HG02885 (cell line): ENCODE results near the gene SAMD4A.
"Not testable (repeated sequence)": the region's sequence is repeated elsewhere in the genome, so short reads cannot be mapped to it uniquely, and the experiment has no call there.

Source experiments
- ATAC-seq: cut with Tn5 transposase; IDR thresholded peaks from one replicate; pipeline ENCODE4 v1.9.1; 2021; ENCODE audit warnings: mild to moderate bottlenecking; ENCODE audit not compliant: unreplicated experiment, poor library complexity

SAMD4A gene

GRCh38 chr14:54593860-54594259 is 26.9 kb downstream of the SAMD4A start:
- no peak for ATAC-seq

- ATAC-seq: no peak
Observed at GRCh38 chr14:54594537-54594936, 27.6 kb downstream of the SAMD4A start.

GRCh38 chr14:54597795-54598443 is 31.0 kb downstream of the SAMD4A start:
- no peak for ATAC-seq

GRCh38 chr14:54599966-54600716 is 33.2 kb downstream of the SAMD4A start:
- no peak for ATAC-seq

- ATAC-seq: no peak
Observed at GRCh38 chr14:54600717-54601109, 33.8 kb downstream of the SAMD4A start.

- ATAC-seq: no peak
Observed at GRCh38 chr14:54603362-54603761, 36.4 kb downstream of the SAMD4A start.

GRCh38 chr14:54606178-54606577 is 39.2 kb downstream of the SAMD4A start:
- ATAC-seq: no peak

- ATAC-seq: no peak
Observed at GRCh38 chr14:54606631-54607133, 39.8 kb downstream of the SAMD4A start.

- ATAC-seq: no peak
Observed at GRCh38 chr14:54609576-54609975, 42.6 kb downstream of the SAMD4A start.

- no peak for ATAC-seq
Observed at GRCh38 chr14:54610051-54610977, 43.4 kb downstream of the SAMD4A start.

GRCh38 chr14:54614296-54614695 is 47.4 kb downstream of the SAMD4A start:
- ATAC-seq: no peak

- no peak for ATAC-seq
Observed at GRCh38 chr14:54617467-54617866, 50.5 kb downstream of the SAMD4A start.

GRCh38 chr14:54621686-54622085 is 54.8 kb downstream of the SAMD4A start:
- ATAC-seq: no peak

GRCh38 chr14:54622192-54622958 is 55.4 kb downstream of the SAMD4A start:
- ATAC-seq: peak; percentile 98

- ATAC-seq: no peak
Observed at GRCh38 chr14:54623279-54624004, 56.5 kb downstream of the SAMD4A start.

GRCh38 chr14:54624005-54624358 is 57.1 kb downstream of the SAMD4A start:
- ATAC-seq: not testable (repeated sequence)

- ATAC-seq: no peak
Observed at GRCh38 chr14:54625112-54625511, 58.2 kb downstream of the SAMD4A start.

GRCh38 chr14:54627219-54627539 is 60.3 kb downstream of the SAMD4A start:
- no peak for ATAC-seq

- ATAC-seq: peak; percentile 82
Observed at GRCh38 chr14:54627540-54628363, 60.8 kb downstream of the SAMD4A start.
